Peyer's patch (tissue), 4 donors: Measurements from ENCODE around the gene FLG.

Source experiments
- CTCF ChIP-seq, 6 experiments: fragments of 450-650 bp in 4 of 6; fragments of 200-600 bp in 2 of 6; sonication (generic) in 1 of 6; IDR thresholded peaks; one replicate each; pipeline ENCODE4 v1.5.1; 2017 to 2019; ENCODE audit warnings: antibody characterized with exemption in 6 of 6, mild to moderate bottlenecking in 3 of 6, moderate library complexity in 1 of 6
- POLR2A ChIP-seq, 2 donors: fragments of 450-650 bp; IDR thresholded peaks; one replicate each; pipeline ENCODE4 v1.5.1; 2017; ENCODE audit warnings: antibody characterized with exemption in 2 of 2, mild to moderate bottlenecking in 2 of 2, moderate library complexity in 2 of 2

GRCh38 chr1:152367436-152367835 lies 42.4 kb upstream of the FLG start:
- TF ChIP-seq CTCF (IDR thresholded peaks at IDR 0.05) (no peak), POLR2A (IDR thresholded peaks at IDR 0.05) (no peak)
